ENCODE measurements around the gene PRR15. TPM values are rescaled to one million over a fixed set of nuclear protein-coding genes. Genes with fewer than 3 reads are reported as not detected.

PRR15 gene
- total and polyA plus RNA-seq, 2 of the 13 experiments (the other 11 are each of a cell fraction or from before 2014, with no cell fraction given) = 2.3 to 7.8 TPM

DNA sequence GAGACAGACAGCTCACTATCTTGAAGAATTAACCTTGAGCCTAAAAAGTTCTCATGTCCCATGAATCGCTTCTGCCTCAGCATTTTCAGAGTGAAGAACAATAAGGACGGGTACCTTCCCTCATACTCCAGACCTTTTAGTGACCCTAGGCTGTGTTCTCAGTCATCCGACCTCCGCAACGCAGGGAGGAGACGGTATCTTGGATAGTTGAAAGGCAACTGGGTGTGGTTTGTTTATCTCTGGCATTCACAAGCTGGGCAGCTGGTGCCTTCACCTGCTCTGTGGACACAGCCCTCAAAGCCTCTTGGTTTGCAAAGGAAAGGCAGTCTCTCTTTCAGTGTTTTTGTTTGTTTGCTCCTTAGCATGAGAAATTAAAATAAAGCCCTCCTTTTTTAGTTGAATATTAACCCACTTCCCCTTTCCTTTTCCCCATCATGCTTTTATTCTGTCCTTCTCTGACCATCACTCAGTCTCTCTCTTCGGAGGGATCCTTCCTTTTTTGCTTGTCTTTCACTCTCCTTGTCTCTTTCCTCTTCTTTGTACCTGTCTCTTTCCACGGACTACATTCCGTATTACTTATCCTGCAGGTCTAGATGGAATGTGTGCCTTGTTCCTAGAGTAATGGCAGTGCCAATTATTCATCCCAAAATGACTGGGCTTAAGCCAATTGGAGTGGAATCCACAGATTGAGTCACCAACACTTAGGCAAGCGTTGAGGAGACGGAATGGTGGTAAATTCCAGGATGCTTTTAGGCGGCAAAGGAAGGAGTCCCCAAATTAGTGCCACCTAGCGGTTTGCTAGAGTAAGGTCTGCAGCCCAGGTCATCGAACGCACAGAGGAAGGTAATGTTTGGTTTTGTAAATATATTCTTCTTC, 45.8 kb downstream of the PRR15 start (continued):
- TF ChIP-seq, protein P1, sequence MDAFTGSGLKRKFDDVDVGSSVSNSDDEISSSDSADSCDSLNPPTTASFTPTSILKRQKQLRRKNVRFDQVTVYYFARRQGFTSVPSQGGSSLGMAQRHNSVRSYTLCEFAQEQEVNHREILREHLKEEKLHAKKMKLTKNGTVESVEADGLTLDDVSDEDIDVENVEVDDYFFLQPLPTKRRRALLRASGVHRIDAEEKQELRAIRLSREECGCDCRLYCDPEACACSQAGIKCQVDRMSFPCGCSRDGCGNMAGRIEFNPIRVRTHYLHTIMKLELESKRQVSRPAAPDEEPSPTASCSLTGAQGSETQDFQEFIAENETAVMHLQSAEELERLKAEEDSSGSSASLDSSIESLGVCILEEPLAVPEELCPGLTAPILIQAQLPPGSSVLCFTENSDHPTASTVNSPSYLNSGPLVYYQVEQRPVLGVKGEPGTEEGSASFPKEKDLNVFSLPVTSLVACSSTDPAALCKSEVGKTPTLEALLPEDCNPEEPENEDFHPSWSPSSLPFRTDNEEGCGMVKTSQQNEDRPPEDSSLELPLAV (CRISPR knock-in tag; conservative IDR thresholded peaks at IDR 0.05; ENCODE audit: low read depth) = no peak
- TF ChIP-seq ZMYM2 (CRISPR knock-in tag; IDR thresholded peaks at IDR 0.05) (no peak), KAT8 (CRISPR knock-in tag; IDR thresholded peaks at IDR 0.05) (no peak), FOXA3 (CRISPR knock-in tag; IDR thresholded peaks at IDR 0.05) (0 out of 2 replicates have a peak, but pooled peaks have one; percentile 12), ZSCAN20 (CRISPR knock-in tag; IDR thresholded peaks at IDR 0.05; ENCODE audit: borderline replicate concordance) (no peak), LCORL (IDR thresholded peaks at IDR 0.05) (no peak), LCORL (CRISPR knock-in tag; IDR thresholded peaks at IDR 0.05) (peak; percentile 35; the same call in 1 of the 2 replicates), ZNF567 (CRISPR knock-in tag; IDR thresholded peaks at IDR 0.05; ENCODE audit: borderline replicate concordance) (no peak), EEA1 (CRISPR knock-in tag; IDR thresholded peaks at IDR 0.05; ENCODE audit: borderline replicate concordance) (no peak), MAFK (conservative IDR thresholded peaks at IDR 0.05 in 1 of 2, IDR thresholded peaks at IDR 0.05 in 1 of 2; ENCODE audit: low read length in 2 of 2) (no peak), SOX6 (IDR thresholded peaks at IDR 0.05) (no peak), SOX6 (CRISPR knock-in tag; IDR thresholded peaks at IDR 0.05) (0 out of 2 replicates have a peak, but pooled peaks have one; percentile 27), SMARCE1 (IDR thresholded peaks at IDR 0.05; ENCODE audit: borderline replicate concordance) (no peak)
- TF ChIP-seq, protein P2, sequence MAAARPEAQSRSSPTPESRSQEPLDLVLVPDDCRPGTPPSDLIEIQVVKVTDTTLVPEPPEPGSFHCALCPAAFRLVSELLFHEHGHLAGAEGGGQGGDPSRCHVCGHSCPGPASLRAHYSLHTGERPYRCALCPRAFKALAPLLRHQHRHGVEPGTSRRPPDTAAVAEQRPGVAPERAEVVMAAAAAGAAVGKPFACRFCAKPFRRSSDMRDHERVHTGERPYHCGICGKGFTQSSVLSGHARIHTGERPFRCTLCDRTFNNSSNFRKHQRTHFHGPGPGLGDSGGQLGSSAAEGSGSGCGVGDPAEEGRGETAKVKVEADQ (CRISPR knock-in tag; IDR thresholded peaks at IDR 0.05; ENCODE audit: borderline replicate concordance) = no peak
- TF ChIP-seq, protein P3, sequence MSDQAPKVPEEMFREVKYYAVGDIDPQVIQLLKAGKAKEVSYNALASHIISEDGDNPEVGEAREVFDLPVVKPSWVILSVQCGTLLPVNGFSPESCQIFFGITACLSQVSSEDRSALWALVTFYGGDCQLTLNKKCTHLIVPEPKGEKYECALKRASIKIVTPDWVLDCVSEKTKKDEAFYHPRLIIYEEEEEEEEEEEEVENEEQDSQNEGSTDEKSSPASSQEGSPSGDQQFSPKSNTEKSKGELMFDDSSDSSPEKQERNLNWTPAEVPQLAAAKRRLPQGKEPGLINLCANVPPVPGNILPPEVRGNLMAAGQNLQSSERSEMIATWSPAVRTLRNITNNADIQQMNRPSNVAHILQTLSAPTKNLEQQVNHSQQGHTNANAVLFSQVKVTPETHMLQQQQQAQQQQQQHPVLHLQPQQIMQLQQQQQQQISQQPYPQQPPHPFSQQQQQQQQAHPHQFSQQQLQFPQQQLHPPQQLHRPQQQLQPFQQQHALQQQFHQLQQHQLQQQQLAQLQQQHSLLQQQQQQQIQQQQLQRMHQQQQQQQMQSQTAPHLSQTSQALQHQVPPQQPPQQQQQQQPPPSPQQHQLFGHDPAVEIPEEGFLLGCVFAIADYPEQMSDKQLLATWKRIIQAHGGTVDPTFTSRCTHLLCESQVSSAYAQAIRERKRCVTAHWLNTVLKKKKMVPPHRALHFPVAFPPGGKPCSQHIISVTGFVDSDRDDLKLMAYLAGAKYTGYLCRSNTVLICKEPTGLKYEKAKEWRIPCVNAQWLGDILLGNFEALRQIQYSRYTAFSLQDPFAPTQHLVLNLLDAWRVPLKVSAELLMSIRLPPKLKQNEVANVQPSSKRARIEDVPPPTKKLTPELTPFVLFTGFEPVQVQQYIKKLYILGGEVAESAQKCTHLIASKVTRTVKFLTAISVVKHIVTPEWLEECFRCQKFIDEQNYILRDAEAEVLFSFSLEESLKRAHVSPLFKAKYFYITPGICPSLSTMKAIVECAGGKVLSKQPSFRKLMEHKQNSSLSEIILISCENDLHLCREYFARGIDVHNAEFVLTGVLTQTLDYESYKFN (CRISPR knock-in tag; conservative IDR thresholded peaks at IDR 0.05) = no peak
- TF ChIP-seq, protein P4, sequence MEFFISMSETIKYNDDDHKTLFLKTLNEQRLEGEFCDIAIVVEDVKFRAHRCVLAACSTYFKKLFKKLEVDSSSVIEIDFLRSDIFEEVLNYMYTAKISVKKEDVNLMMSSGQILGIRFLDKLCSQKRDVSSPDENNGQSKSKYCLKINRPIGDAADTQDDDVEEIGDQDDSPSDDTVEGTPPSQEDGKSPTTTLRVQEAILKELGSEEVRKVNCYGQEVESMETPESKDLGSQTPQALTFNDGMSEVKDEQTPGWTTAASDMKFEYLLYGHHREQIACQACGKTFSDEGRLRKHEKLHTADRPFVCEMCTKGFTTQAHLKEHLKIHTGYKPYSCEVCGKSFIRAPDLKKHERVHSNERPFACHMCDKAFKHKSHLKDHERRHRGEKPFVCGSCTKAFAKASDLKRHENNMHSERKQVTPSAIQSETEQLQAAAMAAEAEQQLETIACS (CRISPR knock-in tag; IDR thresholded peaks at IDR 0.05) = no peak
- TF ChIP-seq, protein P5, sequence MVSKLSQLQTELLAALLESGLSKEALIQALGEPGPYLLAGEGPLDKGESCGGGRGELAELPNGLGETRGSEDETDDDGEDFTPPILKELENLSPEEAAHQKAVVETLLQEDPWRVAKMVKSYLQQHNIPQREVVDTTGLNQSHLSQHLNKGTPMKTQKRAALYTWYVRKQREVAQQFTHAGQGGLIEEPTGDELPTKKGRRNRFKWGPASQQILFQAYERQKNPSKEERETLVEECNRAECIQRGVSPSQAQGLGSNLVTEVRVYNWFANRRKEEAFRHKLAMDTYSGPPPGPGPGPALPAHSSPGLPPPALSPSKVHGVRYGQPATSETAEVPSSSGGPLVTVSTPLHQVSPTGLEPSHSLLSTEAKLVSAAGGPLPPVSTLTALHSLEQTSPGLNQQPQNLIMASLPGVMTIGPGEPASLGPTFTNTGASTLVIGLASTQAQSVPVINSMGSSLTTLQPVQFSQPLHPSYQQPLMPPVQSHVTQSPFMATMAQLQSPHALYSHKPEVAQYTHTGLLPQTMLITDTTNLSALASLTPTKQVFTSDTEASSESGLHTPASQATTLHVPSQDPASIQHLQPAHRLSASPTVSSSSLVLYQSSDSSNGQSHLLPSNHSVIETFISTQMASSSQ (IDR thresholded peaks at IDR 0.05; ENCODE audit: low read depth) = no peak
- TF ChIP-seq, protein P5 (CRISPR knock-in tag; IDR thresholded peaks at IDR 0.05; ENCODE audit: borderline replicate concordance) = no peak
